ENCODE results near the gene GPR158. TPM values are rescaled to one million over a fixed set of nuclear protein-coding genes. Genes with fewer than 3 reads are reported as not detected.

Gene GPR158
- total and polyA plus RNA-seq, 2 of the 8 experiments (the other 6 are each of a cell fraction or from before 2014, with no cell fraction given), result 0.14 to 0.78 TPM

- Histone ChIP-seq H3K4me2 (ENCODE audit: insufficient read depth in 1 of 2, low read depth in 2 of 2, low read length in 2 of 2) (no peak overlapping the region), H3K9ac (replicated peaks in 1 of 4; ENCODE audit: extremely low read depth in 1 of 4, low read depth in 3 of 4, low read length in 3 of 4) (no peak overlapping the region), H3K18ac (ENCODE audit: extremely low read depth, low read length) (no peak overlapping the region), H2BK15ac (ENCODE audit: low read length) (no peak overlapping the region), H4K20me1 (replicated peaks in 1 of 2; ENCODE audit: control insufficient read depth in 1 of 2, insufficient read depth in 2 of 2, low read length in 2 of 2) (no peaks in the 10 kb centered on the region), H2BK120ac (replicated peaks; ENCODE audit: low read depth, low read length) (no peak overlapping the region), H3K79me2 (ENCODE audit: control insufficient read depth in 1 of 2, insufficient read depth in 2 of 2, low read length in 2 of 2) (no peaks in the 10 kb centered on the region), H3K27ac (ENCODE audit: low read depth, low read length) (no peak overlapping the region), H3K79me1 (ENCODE audit: low read depth, low read length) (no peaks in the 10 kb centered on the region), H3K27me3 (replicated peaks in 1 of 4; ENCODE audit: control insufficient read depth in 3 of 4, extremely low read depth in 1 of 4, insufficient read depth in 3 of 4, low read length in 3 of 4) (no peaks in the 10 kb centered on the region), H3K56ac (replicated peaks; ENCODE audit: insufficient read length, low read depth, low read length) (no peak overlapping the region), H3K23me2 (ENCODE audit: low read depth, low read length) (no peaks in the 10 kb centered on the region; the same call in 1 of the 2 replicates), H4K5ac (ENCODE audit: insufficient read length, low read depth, low read length) (no peak overlapping the region), H2AFZ (ENCODE audit: low read length) (no peak overlapping the region), H4K8ac (ENCODE audit: extremely low read depth, insufficient read depth, low read length) (no peak overlapping the region), H2AK5ac (ENCODE audit: low read depth, low read length) (no peak overlapping the region), H2BK20ac (ENCODE audit: low read length) (no peak overlapping the region), H3K36me3 (ENCODE audit: control insufficient read depth in 2 of 4, insufficient read depth in 4 of 4, low read length in 3 of 4) (no peaks in the 10 kb centered on the region), H4K91ac (replicated peaks; ENCODE audit: insufficient read length, low read length) (no peak overlapping the region), H3K4ac (replicated peaks; ENCODE audit: insufficient read length, low read depth, low read length) (no peak overlapping the region), H3K14ac (ENCODE audit: insufficient read length) (no peak overlapping the region), H3K4me3 (ENCODE audit: extremely low read depth in 1 of 4, insufficient read depth in 2 of 4, low read depth in 3 of 4, low read length in 4 of 4) (no peak overlapping the region), H3K9me3 (ENCODE audit: insufficient read depth in 2 of 2, low read depth in 1 of 2, low read length in 1 of 2) (peaks cover 18 to 23% of the 10 kb centered on the region in 2 experiments), H2BK12ac (ENCODE audit: low read depth, low read length) (no peak overlapping the region), H3K23ac (ENCODE audit: insufficient read length) (no peak overlapping the region), H3K4me1 (replicated peaks in 1 of 4; ENCODE audit: control insufficient read depth in 3 of 4, insufficient read depth in 4 of 4, low read length in 3 of 4) (no peaks in the 10 kb centered on the region), H2BK5ac (ENCODE audit: low read depth, low read length) (no peak overlapping the region)
- ChIA-PET CTCF (ENCODE audit: partially characterized antibody) (no interaction called here), POLR2A (ENCODE audit: partially characterized antibody) (no interaction called here)
- no peak for DNase-seq (ENCODE audit: low read depth in 1 of 2, low spot score in 2 of 2)
- WGBS, 2 experiments (ENCODE audit: extremely low coverage in 1 of 2, insufficient coverage in 1 of 2, insufficient read length in 1 of 2, insufficient replicate concordance in 2 of 2, low coverage in 1 of 2, low lambda C conversion rate in 2 of 2, missing lambda C conversion rate in 1 of 2), result 94% methylated on average over 3 of the region's 3 CpGs; no CpG with 5 or more reads in 1 of the 2 experiments
- TF ChIP-seq KDM1A (IDR thresholded peaks at IDR 0.05; ENCODE audit: borderline replicate concordance, low read length) (no peak), SRF (IDR thresholded peaks at IDR 0.05; ENCODE audit: low read depth, low read length) (no peak), JUN (IDR thresholded peaks at IDR 0.05; ENCODE audit: low read depth, low read length) (no peak), YY1 (IDR thresholded peaks at IDR 0.05; ENCODE audit: low read depth, low read length) (no peak), CHD1 (IDR thresholded peaks at IDR 0.05; ENCODE audit: low read depth, low read length) (no peak), CTBP2 (IDR thresholded peaks at IDR 0.05; ENCODE audit: borderline replicate concordance, insufficient read depth, insufficient read length, low read length) (no peak), SIN3A (conservative IDR thresholded peaks at IDR 0.05 in 1 of 2, IDR thresholded peaks at IDR 0.05 in 1 of 2; ENCODE audit: low read depth in 1 of 2, low read length in 2 of 2) (no peak), GTF2F1 (IDR thresholded peaks at IDR 0.05; ENCODE audit: borderline replicate concordance, low read depth, low read length) (no peak), SIRT6 (IDR thresholded peaks at IDR 0.05; ENCODE audit: low read length) (no peak)
- TF ChIP-seq, protein P1, sequence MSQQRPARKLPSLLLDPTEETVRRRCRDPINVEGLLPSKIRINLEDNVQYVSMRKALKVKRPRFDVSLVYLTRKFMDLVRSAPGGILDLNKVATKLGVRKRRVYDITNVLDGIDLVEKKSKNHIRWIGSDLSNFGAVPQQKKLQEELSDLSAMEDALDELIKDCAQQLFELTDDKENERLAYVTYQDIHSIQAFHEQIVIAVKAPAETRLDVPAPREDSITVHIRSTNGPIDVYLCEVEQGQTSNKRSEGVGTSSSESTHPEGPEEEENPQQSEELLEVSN (IDR thresholded peaks at IDR 0.05), result no peak
- TF ChIP-seq, protein P2, sequence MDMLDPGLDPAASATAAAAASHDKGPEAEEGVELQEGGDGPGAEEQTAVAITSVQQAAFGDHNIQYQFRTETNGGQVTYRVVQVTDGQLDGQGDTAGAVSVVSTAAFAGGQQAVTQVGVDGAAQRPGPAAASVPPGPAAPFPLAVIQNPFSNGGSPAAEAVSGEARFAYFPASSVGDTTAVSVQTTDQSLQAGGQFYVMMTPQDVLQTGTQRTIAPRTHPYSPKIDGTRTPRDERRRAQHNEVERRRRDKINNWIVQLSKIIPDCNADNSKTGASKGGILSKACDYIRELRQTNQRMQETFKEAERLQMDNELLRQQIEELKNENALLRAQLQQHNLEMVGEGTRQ (IDR thresholded peaks at IDR 0.05; ENCODE audit: low read length), result no peak
- FAIRE-seq, result no peak
Observed at GRCh38 chr10:25392132-25392531, 217.3 kb downstream of the GPR158 start.
